RWPE2 (cell line): ENCODE measurements around the gene MFNG.

Experiments
- ATAC-seq: fragments of 200-7000 bp; cut with Tn5 transposase; 3 replicates; pipeline ENCODE4 v1.9.1; 2021; ENCODE audit warnings: low read depth
- DNase-seq: peaks from one replicate; pipeline ENCODE4 v3.0.0-alpha.2; 2020; ENCODE audit warnings: low spot score
- H3K27ac ChIP-seq: fragments of 450-650 bp; 2 replicates; pipeline ENCODE4 v1.5.1; 2017; ENCODE audit warnings: mild to moderate bottlenecking; ENCODE audit not compliant: poor library complexity, severe bottlenecking
- H3K27me3 ChIP-seq: fragments of 250-450 bp; sonication (Bioruptor Pico); 2 replicates; pipeline ENCODE4 v1.5.1; 2021; ENCODE audit warnings: mild to moderate bottlenecking, moderate library complexity; ENCODE audit not compliant: insufficient read depth, poor library complexity, severe bottlenecking
- H3K36me3 ChIP-seq: fragments of 250-450 bp; sonication (Bioruptor Pico); 2 replicates; pipeline ENCODE4 v1.5.1; 2020; ENCODE audit warnings: low read depth, mild to moderate bottlenecking, moderate library complexity
- H3K4me1 ChIP-seq: fragments of 250-450 bp; sonication (Bioruptor Pico); 2 replicates; pipeline ENCODE4 v1.5.1; 2021; ENCODE audit warnings: mild to moderate bottlenecking, moderate library complexity; ENCODE audit not compliant: insufficient read depth, poor library complexity, severe bottlenecking
- H3K4me3 ChIP-seq: fragments of 250-450 bp; sonication (Bioruptor Pico); 2 replicates; pipeline ENCODE4 v1.5.1; 2021; ENCODE audit warnings: mild to moderate bottlenecking, moderate library complexity; ENCODE audit not compliant: severe bottlenecking
- H3K9me3 ChIP-seq: fragments of 250-450 bp; sonication (Bioruptor Pico); 2 replicates; pipeline ENCODE4 v1.5.1; 2021; ENCODE audit warnings: mild to moderate bottlenecking, moderate library complexity; ENCODE audit not compliant: severe bottlenecking
- TF ChIP-seq, protein P1 (sequence below): fragments of 450-650 bp; IDR thresholded peaks from one replicate; pipeline ENCODE4 v1.5.1; 2017; ENCODE audit warnings: mild to moderate bottlenecking, moderate library complexity; ENCODE audit not compliant: poor library complexity, severe bottlenecking

The MFNG gene

DNA sequence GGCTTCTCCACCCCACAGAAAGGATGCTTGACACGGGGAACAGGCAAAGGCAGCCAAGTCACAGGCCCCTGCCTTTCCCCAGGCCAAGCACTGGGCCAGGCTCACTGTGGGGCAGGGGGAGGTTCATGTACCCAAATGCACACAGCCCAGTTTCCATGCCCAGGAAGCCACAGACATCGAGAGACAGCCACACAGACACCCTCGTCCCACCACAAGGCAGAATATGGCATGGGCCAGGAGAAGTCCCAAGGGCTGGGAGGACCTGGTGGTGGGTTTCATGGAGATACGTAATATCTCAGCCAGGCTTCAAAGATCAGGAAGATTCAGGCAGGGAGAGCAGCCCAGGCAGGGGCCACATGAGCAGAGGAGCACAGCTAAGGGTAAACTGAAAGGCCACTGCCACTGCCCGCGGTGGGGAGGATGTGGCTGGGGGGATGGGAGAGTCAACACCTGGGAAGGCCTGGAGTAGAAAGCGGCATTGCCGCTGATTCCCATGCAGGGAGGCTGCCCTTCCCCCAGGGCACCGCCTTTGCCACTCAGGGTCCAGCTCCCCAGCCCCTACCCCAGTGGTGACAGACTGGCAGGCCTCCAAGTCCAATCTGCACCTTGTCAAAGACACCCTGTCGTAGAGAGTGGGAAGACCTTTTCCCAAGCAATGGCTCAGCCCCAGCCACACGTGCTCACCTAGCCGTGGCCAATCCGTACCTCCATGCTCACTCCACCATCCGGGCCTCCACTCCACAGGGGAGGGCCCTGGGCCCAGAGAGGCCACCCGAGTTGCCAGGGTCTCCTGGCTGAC is 2.4 kb upstream of the MFNG start:
- TF ChIP-seq, protein P1, sequence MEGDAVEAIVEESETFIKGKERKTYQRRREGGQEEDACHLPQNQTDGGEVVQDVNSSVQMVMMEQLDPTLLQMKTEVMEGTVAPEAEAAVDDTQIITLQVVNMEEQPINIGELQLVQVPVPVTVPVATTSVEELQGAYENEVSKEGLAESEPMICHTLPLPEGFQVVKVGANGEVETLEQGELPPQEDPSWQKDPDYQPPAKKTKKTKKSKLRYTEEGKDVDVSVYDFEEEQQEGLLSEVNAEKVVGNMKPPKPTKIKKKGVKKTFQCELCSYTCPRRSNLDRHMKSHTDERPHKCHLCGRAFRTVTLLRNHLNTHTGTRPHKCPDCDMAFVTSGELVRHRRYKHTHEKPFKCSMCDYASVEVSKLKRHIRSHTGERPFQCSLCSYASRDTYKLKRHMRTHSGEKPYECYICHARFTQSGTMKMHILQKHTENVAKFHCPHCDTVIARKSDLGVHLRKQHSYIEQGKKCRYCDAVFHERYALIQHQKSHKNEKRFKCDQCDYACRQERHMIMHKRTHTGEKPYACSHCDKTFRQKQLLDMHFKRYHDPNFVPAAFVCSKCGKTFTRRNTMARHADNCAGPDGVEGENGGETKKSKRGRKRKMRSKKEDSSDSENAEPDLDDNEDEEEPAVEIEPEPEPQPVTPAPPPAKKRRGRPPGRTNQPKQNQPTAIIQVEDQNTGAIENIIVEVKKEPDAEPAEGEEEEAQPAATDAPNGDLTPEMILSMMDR, result no peak
- Histone ChIP-seq H3K4me1 (no peaks in the 10 kb centered on the region), H3K27ac (no peak overlapping the region), H3K36me3 (peaks cover 28% of the 10 kb centered on the region), H3K9me3 (no peaks in the 10 kb centered on the region), H3K27me3 (no peaks in the 10 kb centered on the region), H3K4me3 (no peak overlapping the region)
- DNase-seq (no peak), ATAC-seq (no peak)

DNA sequence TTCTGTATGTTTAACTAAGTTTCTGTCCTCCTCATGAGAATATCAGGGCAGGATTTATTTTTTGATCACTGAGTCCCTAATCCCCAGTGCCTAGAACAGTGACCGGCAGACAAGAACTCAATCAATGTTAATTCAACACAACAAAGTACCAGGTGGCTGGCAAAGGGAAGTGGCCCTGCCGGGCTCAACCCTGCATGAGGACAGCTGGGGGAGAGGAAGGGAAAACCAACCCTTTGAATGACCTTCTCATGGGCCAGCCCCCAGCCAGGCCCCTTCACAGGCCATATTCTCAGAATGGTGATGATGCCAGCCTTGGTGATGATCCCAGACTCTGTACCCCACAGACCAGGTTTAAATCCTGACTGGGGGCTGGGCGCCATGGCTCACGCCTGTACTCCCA is 1.4 kb upstream of the MFNG start:
- no peaks in the 10 kb centered on the region for H3K4me1 ChIP-seq
- H3K36me3 ChIP-seq, result peaks cover 25% of the 10 kb centered on the region
- no peak for DNase-seq
- no peaks in the 10 kb centered on the region for H3K27me3 ChIP-seq
- peak overlapping the region; percentile 1 for H3K27ac ChIP-seq
- TF ChIP-seq, protein P1, result no peak
- ATAC-seq, result no peak
- no peak overlapping the region for H3K4me3 ChIP-seq
- no peaks in the 10 kb centered on the region for H3K9me3 ChIP-seq

DNA sequence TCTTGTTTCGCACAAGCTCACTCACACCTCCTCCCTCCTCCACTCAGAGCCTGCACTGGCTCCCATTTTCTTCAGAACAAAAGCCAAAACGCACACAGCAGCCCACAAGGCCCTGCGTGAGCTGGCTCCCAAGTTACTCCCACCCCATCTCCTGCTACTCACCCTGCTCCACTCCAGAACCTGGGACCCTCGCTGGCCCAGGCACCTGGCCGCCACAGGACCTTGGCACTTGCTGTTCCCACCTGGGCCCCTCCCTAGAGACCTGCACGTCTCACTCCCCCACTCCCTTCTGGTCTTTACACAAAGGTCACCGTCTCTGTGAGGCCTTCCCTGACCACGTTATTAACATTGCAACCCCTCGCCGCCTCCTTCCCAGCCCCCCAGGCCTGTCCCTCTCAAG is 945 bp upstream of the MFNG start:
- H3K36me3 ChIP-seq, result peaks cover 21% of the 10 kb centered on the region
- ATAC-seq (no peak), DNase-seq (no peak)
- no peaks in the 10 kb centered on the region for H3K9me3 ChIP-seq
- TF ChIP-seq, protein P1, result no peak
- H3K27me3 ChIP-seq, result no peaks in the 10 kb centered on the region
- H3K27ac ChIP-seq, result peak overlapping the region; percentile 1
- no peaks in the 10 kb centered on the region for H3K4me1 ChIP-seq
- H3K4me3 ChIP-seq, result no peak overlapping the region

DNA sequence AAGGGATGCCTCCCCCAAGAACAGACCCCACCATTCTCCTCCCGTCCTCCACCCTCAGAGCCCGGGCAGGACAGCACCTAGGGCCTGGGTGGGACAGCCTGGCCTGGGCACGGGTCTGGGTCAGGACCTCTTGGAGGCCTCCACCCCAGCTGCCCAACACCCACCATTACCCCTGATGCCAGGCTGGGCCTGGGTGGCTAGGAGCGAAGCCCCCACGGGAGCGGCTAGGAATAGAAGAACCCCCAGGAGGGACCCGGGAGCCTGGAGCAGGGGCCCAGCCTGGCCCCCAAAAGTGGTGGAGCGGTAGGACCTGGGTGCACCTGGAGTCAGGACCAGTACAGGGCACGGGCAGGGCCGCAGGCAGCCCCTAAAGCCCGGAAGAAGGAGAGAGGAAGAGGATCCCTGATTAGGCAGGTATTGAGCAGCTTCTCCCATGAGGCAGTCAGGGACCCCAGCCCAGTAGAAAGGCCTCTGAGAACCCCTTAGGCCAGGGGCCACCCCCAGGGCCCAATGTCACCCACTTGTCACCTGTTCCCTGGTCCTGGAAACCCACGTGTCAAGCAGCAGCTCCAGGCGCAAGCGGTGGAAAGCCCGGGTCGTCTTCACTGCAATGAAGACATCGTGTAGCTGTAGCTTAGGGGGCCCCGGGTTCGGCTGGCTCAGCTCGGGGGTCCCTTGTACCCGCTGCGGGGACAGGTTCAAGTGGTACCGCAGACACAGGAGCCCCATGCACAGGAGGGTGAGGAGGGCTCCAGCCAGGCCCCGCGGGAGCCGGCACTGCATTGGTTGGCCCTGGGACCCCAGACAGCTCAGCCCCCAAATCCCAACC is 575 bp downstream of the MFNG start:
- H3K4me1 ChIP-seq, result no peaks in the 10 kb centered on the region
- DNase-seq (no peak), ATAC-seq (no peak)
- H3K27me3 ChIP-seq, result no peaks in the 10 kb centered on the region
- H3K9me3 ChIP-seq, result no peaks in the 10 kb centered on the region
- H3K4me3 ChIP-seq, result no peak overlapping the region
- peaks cover 9% of the 10 kb centered on the region for H3K36me3 ChIP-seq
- no peak overlapping the region for H3K27ac ChIP-seq
- TF ChIP-seq, protein P1, result no peak
